Measurements from ENCODE around the gene DFFB. TPM values are rescaled to one million over a fixed set of nuclear protein-coding genes. Genes with fewer than 3 reads are reported as not detected.

The DFFB gene
- total RNA-seq, 4 donors from 2014 or later = 1.6 to 8.2 (median 3.2) TPM

DNA sequence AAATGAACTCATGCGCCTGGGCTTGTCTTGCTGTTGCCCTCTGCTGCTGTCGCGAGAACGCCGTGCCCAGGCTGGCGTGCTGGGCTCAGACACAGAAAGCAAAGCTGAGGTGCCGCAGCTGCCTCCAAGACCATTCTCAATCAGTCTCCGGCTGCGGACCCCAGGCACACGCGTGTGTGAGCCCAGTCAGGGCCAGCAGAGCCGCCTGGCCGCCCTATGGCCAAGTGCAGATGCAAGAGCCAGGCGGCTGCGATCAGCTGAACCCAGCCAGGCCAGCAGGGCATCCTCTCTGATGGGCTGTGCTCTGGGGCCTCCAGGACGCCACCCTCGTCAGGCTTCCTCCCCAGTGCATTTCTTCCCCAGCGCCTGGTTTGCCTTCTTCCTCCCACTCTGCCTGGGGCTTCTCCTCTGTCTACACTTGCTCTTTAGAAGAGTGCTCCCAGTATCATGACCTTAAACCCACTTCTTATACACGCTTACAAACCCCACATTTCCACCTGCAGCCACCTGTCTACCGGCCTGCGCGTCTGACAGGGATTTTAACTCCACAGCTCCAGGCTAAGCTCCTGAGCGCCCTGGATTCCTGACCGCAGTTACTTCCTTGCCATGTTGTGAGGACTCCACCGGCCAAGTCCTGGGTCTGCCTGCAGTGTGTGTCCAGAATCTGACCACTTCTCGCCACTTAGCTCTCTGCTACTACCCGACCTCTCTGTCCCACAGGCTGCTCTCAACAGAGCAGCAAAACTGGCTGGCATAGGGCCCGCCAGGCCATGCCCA is 39.3 kb upstream of the DFFB start:
- no peak for DNase-seq
- WGBS, 2 donors = 87 to 90% methylated on average over 13 to 15 of the region's 28 CpGs
- no peak overlapping the region for H3K4me3 ChIP-seq

DNA sequence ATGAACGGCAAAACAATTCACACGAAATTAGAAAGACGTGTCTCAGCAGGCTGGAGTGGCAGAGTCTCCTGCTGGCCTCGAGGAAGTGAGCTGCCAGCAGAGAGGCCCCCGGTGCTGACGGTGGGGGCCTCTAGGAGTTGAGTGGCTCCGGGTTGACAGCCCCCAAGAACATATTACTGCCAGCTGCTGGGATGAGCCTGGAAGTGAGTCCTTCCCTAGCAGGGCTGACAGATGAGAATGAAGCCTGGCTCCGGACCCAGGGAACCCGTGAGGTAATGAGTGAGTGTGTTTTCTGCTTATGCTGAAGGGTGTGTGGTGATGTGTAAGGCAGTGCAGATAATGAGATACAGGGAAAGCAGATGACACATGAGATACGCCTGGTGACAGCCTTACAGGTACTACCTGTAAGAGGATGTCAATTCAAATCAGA is 37.5 kb upstream of the DFFB start:
- 36 to 46% methylated on average over 10 of the region's 10 CpGs for WGBS, 2 donors
- no peak for DNase-seq
- Histone ChIP-seq H3K36me3 (peaks cover 11 to 96% (median 22%) of the 10 kb centered on the region in 3 donors), H3K4me1 (no peaks in the 10 kb centered on the region), H3K4me3 (no peak overlapping the region), H3K27ac (no peak overlapping the region), H3K9me3 (no peaks in the 10 kb centered on the region), H3K27me3 (no peaks in the 10 kb centered on the region)
- no peak for TF ChIP-seq POLR2A (IDR thresholded peaks at IDR 0.05)
- TF ChIP-seq, protein P1, sequence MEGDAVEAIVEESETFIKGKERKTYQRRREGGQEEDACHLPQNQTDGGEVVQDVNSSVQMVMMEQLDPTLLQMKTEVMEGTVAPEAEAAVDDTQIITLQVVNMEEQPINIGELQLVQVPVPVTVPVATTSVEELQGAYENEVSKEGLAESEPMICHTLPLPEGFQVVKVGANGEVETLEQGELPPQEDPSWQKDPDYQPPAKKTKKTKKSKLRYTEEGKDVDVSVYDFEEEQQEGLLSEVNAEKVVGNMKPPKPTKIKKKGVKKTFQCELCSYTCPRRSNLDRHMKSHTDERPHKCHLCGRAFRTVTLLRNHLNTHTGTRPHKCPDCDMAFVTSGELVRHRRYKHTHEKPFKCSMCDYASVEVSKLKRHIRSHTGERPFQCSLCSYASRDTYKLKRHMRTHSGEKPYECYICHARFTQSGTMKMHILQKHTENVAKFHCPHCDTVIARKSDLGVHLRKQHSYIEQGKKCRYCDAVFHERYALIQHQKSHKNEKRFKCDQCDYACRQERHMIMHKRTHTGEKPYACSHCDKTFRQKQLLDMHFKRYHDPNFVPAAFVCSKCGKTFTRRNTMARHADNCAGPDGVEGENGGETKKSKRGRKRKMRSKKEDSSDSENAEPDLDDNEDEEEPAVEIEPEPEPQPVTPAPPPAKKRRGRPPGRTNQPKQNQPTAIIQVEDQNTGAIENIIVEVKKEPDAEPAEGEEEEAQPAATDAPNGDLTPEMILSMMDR (IDR thresholded peaks at IDR 0.05) = no peak
- intact Hi-C loops (cut with DNase I) = no loop called here

More for the DNA sequence above, 39.3 kb upstream of the DFFB start:
- Histone ChIP-seq H3K36me3 (peaks cover 6 to 93% (median 22%) of the 10 kb centered on the region in 3 donors), H3K9me3 (no peaks in the 10 kb centered on the region), H3K27me3 (no peaks in the 10 kb centered on the region), H3K27ac (no peak overlapping the region), H3K4me1 (no peaks in the 10 kb centered on the region)
- TF ChIP-seq, protein P1 (IDR thresholded peaks at IDR 0.05) = no peak
- TF ChIP-seq POLR2A (IDR thresholded peaks at IDR 0.05) = no peak
- intact Hi-C loops (cut with DNase I) = no loop called here

DNA sequence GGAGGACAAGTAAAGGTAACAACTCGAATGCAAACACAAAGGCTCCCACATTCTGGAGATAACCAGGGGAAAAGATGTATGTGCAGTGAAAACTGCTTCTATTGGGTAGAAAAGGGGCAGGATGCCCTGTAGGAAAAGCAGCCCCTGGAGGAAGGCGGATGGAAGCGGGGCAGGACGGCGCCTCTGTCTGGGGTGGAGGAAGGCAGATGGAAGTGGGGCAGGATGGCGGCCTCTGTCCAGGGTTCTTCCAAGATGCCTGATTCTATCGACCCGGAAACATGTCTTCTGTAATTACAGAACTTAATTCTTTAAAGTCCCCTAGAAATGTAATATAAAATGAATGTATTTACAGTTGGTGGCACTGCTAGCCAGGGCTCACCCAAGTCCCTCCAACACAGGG is 37.0 kb upstream of the DFFB start:
- no peak overlapping the region for H3K4me3 ChIP-seq
- intact Hi-C loops (cut with DNase I) = no loop called here
- TF ChIP-seq, protein P1 (IDR thresholded peaks at IDR 0.05) = no peak
- whole genome bisulfite sequencing, 2 donors = 87 to 89% methylated on average over 5 to 8 of the region's 8 CpGs
- H3K27ac ChIP-seq = no peak overlapping the region
- no peaks in the 10 kb centered on the region for H3K4me1 ChIP-seq
- no peaks in the 10 kb centered on the region for H3K9me3 ChIP-seq
- DNase-seq = no peak
- H3K36me3 ChIP-seq = peaks cover 11 to 96% (median 22%) of the 10 kb centered on the region in 3 donors
- H3K27me3 ChIP-seq = no peaks in the 10 kb centered on the region

- TF ChIP-seq, protein P1 (IDR thresholded peaks at IDR 0.05) = no peak
- TF ChIP-seq POLR2A (IDR thresholded peaks at IDR 0.05) = no peak
- H3K27me3 ChIP-seq = no peaks in the 10 kb centered on the region
- WGBS, 2 donors = 85 to 86% methylated on average over 5 to 6 of the region's 6 CpGs
These were observed 36.3 kb upstream of the DFFB start for GRCh38 chr1:3821004-3821403.

DNA sequence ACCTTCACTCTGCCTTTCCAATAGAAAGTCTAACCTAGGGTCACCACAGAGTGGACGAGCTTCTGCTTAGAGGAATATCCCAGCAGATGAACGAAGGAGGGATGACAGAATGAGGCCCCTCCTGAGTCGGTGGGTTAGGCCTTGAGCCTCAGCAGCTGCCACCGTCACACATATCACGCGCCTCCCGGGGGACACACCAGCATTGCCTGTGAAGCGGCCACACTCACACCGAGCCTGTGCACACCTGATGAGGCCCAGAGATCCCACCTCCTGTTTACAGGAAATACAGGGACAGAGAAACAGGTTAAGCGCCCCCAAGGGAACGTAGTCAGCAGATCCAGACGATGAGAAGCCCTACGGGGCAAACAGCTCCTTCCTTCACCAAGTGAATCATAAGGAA is 35.8 kb upstream of the DFFB start:
- peaks cover 11 to 96% (median 24%) of the 10 kb centered on the region in 3 donors for H3K36me3 ChIP-seq
- intact Hi-C loops (cut with DNase I) = no loop called here
- TF ChIP-seq POLR2A (IDR thresholded peaks at IDR 0.05) = no peak
- TF ChIP-seq, protein P1 (IDR thresholded peaks at IDR 0.05) = no peak
- DNase-seq = no peak
- H3K9me3 ChIP-seq = no peaks in the 10 kb centered on the region
- H3K27ac ChIP-seq = no peak overlapping the region
- H3K4me1 ChIP-seq = no peaks in the 10 kb centered on the region
- H3K4me3 ChIP-seq = no peak overlapping the region
- H3K27me3 ChIP-seq = no peaks in the 10 kb centered on the region
- 78 to 87% methylated on average over 8 to 13 of the region's 13 CpGs for WGBS, 2 donors

More at GRCh38 chr1:3821004-3821403, 36.3 kb upstream of the DFFB start:
- intact Hi-C loops (cut with DNase I) = no loop called here
- DNase-seq = no peak
- Histone ChIP-seq H3K4me3 (no peak overlapping the region), H3K9me3 (no peaks in the 10 kb centered on the region), H3K36me3 (peaks cover 11 to 96% (median 24%) of the 10 kb centered on the region in 3 donors), H3K27ac (no peak overlapping the region), H3K4me1 (no peaks in the 10 kb centered on the region)

Data from esophagus squamous epithelium (tissue), 5 donors.